ENCODE measurements around the gene ANXA4. TPM values are rescaled to one million over a fixed set of nuclear protein-coding genes. Genes with fewer than 3 reads are reported as not detected.

Gene ANXA4
- total and polyA plus RNA-seq, 8 donors: 40.8 to 193 (median 80.8) TPM

GRCh38 chr2:69725706-69726360 is 16.1 kb upstream of the ANXA4 start:
- TF ChIP-seq CTCF (IDR thresholded peaks at IDR 0.05) (no peak), EP300 (IDR thresholded peaks at IDR 0.05) (no peak), POLR2AphosphoS5 (IDR thresholded peaks at IDR 0.05) (no peak), POLR2A (IDR thresholded peaks at IDR 0.05) (no peak)
- H3K27me3 ChIP-seq: no peaks in the 10 kb centered on the region
- peaks cover 0 to 12% (median 5%) of the 10 kb centered on the region in 4 donors for H3K4me1 ChIP-seq
- H3K9me3 ChIP-seq: no peaks in the 10 kb centered on the region
- intact Hi-C loops (cut with DNase I; ENCODE audit: low total_unique reads): no loop called here
- WGBS, 5 donors: 89 to 92% (median 91%) methylated on average over 7 of the region's 7 CpGs
- no peak overlapping the region for H3K4me3 ChIP-seq
- DNase-seq: no peak
- H3K36me3 ChIP-seq: no peaks in the 10 kb centered on the region
- no peak overlapping the region for H3K27ac ChIP-seq

DNA sequence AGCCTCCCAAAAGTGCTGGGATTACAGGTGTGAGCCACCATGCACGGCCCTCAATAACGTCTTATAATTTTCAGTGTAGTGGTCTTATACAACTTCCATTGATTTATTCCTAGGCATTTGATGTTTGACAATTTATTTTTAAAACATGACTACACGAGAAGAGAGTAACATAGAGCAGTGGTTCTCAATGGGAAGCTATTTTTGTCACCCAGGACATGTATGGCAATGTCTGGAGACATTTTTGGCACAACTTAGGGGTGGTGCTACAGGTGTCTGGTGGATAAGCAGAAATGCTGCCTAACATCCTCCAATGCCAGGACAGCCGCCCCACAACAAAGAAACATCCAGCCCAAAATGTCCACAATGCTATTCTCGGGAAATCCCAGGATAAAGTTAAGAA is 12.7 kb upstream of the ANXA4 start:
- no peak for TF ChIP-seq EP300 (IDR thresholded peaks at IDR 0.05)
- no peak for TF ChIP-seq POLR2AphosphoS5 (IDR thresholded peaks at IDR 0.05)
- Histone ChIP-seq H3K27me3 (no peaks in the 10 kb centered on the region), H3K27ac (no peak overlapping the region), H3K9me3 (no peaks in the 10 kb centered on the region), H3K4me1 (peaks cover 0 to 8% (median 4%) of the 10 kb centered on the region in 4 donors), H3K36me3 (no peaks in the 10 kb centered on the region), H3K4me3 (no peak overlapping the region)
- 82 to 96% (median 94%) methylated on average over 5 of the region's 5 CpGs for WGBS, 5 donors
- DNase-seq: no peak
- intact Hi-C loops (cut with DNase I; ENCODE audit: low total_unique reads): no loop called here

DNA sequence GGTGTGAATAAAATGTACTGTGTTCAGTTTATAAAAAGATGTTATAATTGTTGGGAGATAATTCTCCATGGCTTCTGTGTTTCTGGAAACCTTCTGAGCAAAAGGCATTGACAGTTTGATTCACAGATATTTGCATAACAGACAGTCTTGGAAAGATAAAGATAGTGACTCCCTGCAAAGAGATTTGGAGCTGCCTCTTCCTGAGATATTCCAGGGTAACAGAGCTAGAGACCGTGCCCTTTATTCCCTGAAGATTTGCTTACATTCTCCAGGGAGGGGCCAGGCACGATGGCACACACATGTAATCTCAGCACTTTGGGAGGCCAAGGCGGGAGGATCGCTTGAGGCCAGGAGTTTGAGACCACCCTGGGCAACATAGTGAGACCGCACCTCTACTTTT is 12.2 kb upstream of the ANXA4 start:
- no peak overlapping the region for H3K27ac ChIP-seq
- H3K4me1 ChIP-seq: peaks cover 0 to 3% (median 1%) of the 10 kb centered on the region in 4 donors
- no peaks in the 10 kb centered on the region for H3K27me3 ChIP-seq
- intact Hi-C loops (cut with DNase I; ENCODE audit: low total_unique reads): no loop called here
- no peak for TF ChIP-seq POLR2AphosphoS5 (IDR thresholded peaks at IDR 0.05)
- no peak for TF ChIP-seq EP300 (IDR thresholded peaks at IDR 0.05)
- TF ChIP-seq POLR2A (IDR thresholded peaks at IDR 0.05): no peak
- no peak for TF ChIP-seq CTCF (IDR thresholded peaks at IDR 0.05)
- WGBS, 5 donors: 86 to 95% (median 92%) methylated on average over 5 of the region's 5 CpGs
- no peak for DNase-seq
- H3K9me3 ChIP-seq: no peaks in the 10 kb centered on the region
- no peaks in the 10 kb centered on the region for H3K36me3 ChIP-seq
- no peak overlapping the region for H3K4me3 ChIP-seq

DNA sequence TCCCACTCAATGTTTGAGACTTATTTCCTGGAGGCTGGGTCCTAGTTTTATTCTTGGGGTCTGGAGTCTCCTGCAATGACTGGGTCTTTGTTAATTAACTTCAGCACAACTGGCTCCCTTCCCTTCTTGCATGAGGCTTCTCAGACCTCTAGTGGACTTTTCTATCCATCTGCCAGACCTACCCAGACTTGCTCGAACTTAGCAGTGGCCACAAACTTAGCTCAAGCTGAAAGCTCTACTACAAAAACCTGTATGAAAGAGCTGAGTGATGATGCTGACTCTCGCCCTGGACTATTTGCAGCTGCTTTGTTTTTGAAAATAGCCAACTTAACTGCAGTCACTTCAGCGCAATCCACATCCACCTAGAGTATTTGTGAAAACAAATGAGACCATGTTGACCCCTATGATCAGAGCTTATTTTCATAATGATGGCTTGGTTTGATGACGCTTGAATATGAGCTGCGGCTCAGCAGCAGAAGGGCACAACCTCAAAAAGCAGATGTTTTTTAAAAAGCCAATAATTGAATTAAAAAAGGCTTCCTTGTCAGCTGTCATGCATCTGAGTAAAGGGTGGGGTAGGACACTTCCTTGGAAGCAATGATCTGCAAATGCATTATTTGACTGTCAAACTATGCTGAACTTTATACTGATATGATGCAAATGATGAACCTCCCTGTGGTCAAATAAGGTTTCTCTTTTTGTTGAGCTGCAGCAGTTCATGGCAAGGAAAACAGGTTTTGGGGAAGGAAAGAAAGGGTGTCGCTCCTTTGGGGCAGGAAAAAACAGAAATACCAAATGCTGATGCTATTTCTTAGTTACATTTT is 10.6 kb upstream of the ANXA4 start:
- no peak for TF ChIP-seq EP300 (IDR thresholded peaks at IDR 0.05)
- Histone ChIP-seq H3K4me3 (no peak overlapping the region), H3K27me3 (no peaks in the 10 kb centered on the region), H3K9me3 (no peaks in the 10 kb centered on the region), H3K4me1 (no peaks in the 10 kb centered on the region), H3K36me3 (no peaks in the 10 kb centered on the region), H3K27ac (no peak overlapping the region)
- DNase-seq: no peak
- intact Hi-C loops (cut with DNase I; ENCODE audit: low total_unique reads): no loop called here
- WGBS, 5 donors: 82 to 90% (median 88%) methylated on average over 6 of the region's 6 CpGs

DNA sequence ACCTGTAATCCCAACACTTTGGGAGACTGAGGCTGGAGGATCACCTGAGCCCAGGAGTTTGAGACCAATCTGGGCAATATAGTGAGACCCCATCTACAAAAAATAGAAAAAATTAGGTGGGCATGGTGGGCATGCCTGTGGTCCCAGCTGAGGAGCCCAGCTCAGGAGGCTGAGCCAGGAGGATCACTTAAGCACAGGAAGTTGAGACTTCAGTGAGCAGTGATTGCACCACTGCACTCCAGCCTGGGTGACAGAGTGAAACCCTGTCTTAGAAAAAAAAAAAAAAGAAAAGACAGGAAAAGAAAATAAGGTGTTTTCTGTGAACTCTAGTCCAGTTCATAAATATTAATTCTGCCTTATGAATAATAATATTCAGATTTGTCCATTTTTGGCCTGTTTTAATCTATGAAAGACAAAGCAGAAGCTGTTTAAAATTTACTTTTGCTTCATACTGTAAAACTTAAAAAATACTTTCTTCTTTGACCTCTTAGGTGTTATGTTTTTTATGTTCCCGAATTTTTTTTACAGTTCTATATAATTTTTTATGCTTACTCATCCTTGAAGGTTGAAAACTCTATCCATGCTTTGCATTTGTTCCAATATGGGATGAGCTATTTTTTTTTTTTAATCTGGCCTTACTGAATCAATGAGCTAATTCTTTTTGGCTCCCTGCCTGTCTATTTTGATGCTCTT is 8.4 kb upstream of the ANXA4 start:
- no peaks in the 10 kb centered on the region for H3K36me3 ChIP-seq
- WGBS, 5 donors: 82 to 86% (median 84%) methylated on average over 1 of the region's 1 CpG
- H3K4me3 ChIP-seq: no peak overlapping the region
- TF ChIP-seq POLR2A (IDR thresholded peaks at IDR 0.05): no peak
- TF ChIP-seq CTCF (IDR thresholded peaks at IDR 0.05): no peak
- no peak for TF ChIP-seq POLR2AphosphoS5 (IDR thresholded peaks at IDR 0.05)
- TF ChIP-seq EP300 (IDR thresholded peaks at IDR 0.05): no peak
- peaks cover 0 to 3% (median 0%) of the 10 kb centered on the region in 4 donors for H3K4me1 ChIP-seq
- no peak for DNase-seq
- intact Hi-C loops (cut with DNase I; ENCODE audit: low total_unique reads): no loop called here
- no peaks in the 10 kb centered on the region for H3K9me3 ChIP-seq
- H3K27ac ChIP-seq: no peak overlapping the region
- H3K27me3 ChIP-seq: no peaks in the 10 kb centered on the region
